GM10266 (cell line): ENCODE measurements around the gene ZNF423.

Experiments used
- DNase-seq: peaks from one replicate; pipeline ENCODE4 v3.0.0; 2012; ENCODE audit errors: extremely low spot score
- CTCF ChIP-seq: IDR thresholded peaks from 2 replicates; pipeline ENCODE4 v1.5.1; 2012; ENCODE audit warnings: mild to moderate bottlenecking, low read depth; ENCODE audit not compliant: control insufficient read depth, insufficient read depth; ENCODE audit errors: missing control alignments

ZNF423 gene

GRCh38 chr16:49472598-49472997, 383.3 kb downstream of the ZNF423 start:
- TF ChIP-seq CTCF = no peak
- no peak for DNase-seq

- no peak for TF ChIP-seq CTCF
- no peak for DNase-seq
Observed at GRCh38 chr16:49471038-49471727, 384.7 kb downstream of the ZNF423 start.

- TF ChIP-seq CTCF = no peak
- DNase-seq = no peak
Observed at GRCh38 chr16:49470513-49470991, 385.4 kb downstream of the ZNF423 start.

- TF ChIP-seq CTCF = no peak
- DNase-seq = no peak
Observed at GRCh38 chr16:49469930-49470451, 385.9 kb downstream of the ZNF423 start.

- TF ChIP-seq CTCF = no peak
- no peak for DNase-seq
Observed at GRCh38 chr16:49469311-49469670, 386.6 kb downstream of the ZNF423 start.

GRCh38 chr16:49468611-49469310, 387.2 kb downstream of the ZNF423 start:
- DNase-seq = no peak
- no peak for TF ChIP-seq CTCF
